ENCODE results near the gene ZNF362. TPM values are rescaled to one million over a fixed set of nuclear protein-coding genes. Genes with fewer than 3 reads are reported as not detected.

Gene ZNF362
- total and polyA plus RNA-seq, 2 of the 13 experiments (the other 11 are each of a cell fraction or from before 2014, with no cell fraction given), result 8.3 to 14.2 TPM

DNA sequence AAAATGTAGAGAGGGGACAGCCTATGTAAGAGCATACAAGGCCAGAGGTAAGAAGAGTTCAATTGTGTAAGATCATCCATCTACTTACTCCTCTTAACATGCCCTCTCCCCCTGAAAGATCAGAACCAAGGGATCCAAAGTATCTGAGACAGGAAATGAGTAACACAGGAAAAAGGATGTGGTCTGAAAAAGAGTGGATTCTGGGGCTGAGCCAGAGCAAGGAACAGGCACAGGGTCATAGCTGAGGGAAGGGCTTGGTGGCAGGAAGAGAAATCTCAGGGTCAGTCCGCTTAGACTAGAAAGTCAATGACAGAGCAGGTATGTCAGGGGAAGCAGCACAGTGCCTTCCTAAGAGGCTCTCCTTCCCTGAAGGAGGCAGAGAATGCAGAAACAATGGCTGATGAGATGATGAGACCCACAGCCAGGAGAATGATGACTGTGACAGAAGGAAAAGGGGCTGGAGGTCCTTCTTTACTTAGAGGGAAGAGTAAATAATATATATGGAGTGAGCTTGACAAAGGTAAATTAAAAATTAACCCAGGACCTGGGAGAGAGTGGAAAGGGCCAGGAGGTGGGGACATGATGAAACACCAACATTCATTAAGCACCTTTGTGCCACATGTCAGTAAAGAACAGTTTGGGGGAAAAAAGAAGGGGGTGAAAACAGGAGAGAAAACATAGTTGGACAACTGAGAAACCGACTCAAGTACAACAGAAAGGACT, 90.8 kb downstream of the ZNF362 start (continued):
- TF ChIP-seq, protein P1, sequence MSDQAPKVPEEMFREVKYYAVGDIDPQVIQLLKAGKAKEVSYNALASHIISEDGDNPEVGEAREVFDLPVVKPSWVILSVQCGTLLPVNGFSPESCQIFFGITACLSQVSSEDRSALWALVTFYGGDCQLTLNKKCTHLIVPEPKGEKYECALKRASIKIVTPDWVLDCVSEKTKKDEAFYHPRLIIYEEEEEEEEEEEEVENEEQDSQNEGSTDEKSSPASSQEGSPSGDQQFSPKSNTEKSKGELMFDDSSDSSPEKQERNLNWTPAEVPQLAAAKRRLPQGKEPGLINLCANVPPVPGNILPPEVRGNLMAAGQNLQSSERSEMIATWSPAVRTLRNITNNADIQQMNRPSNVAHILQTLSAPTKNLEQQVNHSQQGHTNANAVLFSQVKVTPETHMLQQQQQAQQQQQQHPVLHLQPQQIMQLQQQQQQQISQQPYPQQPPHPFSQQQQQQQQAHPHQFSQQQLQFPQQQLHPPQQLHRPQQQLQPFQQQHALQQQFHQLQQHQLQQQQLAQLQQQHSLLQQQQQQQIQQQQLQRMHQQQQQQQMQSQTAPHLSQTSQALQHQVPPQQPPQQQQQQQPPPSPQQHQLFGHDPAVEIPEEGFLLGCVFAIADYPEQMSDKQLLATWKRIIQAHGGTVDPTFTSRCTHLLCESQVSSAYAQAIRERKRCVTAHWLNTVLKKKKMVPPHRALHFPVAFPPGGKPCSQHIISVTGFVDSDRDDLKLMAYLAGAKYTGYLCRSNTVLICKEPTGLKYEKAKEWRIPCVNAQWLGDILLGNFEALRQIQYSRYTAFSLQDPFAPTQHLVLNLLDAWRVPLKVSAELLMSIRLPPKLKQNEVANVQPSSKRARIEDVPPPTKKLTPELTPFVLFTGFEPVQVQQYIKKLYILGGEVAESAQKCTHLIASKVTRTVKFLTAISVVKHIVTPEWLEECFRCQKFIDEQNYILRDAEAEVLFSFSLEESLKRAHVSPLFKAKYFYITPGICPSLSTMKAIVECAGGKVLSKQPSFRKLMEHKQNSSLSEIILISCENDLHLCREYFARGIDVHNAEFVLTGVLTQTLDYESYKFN (CRISPR knock-in tag; conservative IDR thresholded peaks at IDR 0.05), result peak; percentile 90
- TF ChIP-seq TP53 (CRISPR knock-in tag; conservative IDR thresholded peaks at IDR 0.05) (no peak), ZMYM4 (CRISPR knock-in tag; IDR thresholded peaks at IDR 0.05) (no peak), MYNN (CRISPR knock-in tag; IDR thresholded peaks at IDR 0.05; ENCODE audit: low read depth) (no peak), PLRG1 (conservative IDR thresholded peaks at IDR 0.05) (no peak), ZNF33A (CRISPR knock-in tag; IDR thresholded peaks at IDR 0.05; ENCODE audit: borderline replicate concordance) (no peak), RARG (CRISPR knock-in tag; IDR thresholded peaks at IDR 0.05; ENCODE audit: low read depth) (no peak), PPARG (CRISPR knock-in tag; conservative IDR thresholded peaks at IDR 0.05) (peak; percentile 69), ZNF224 (CRISPR knock-in tag; IDR thresholded peaks at IDR 0.05) (no peak), CAMTA2 (CRISPR knock-in tag; IDR thresholded peaks at IDR 0.05; ENCODE audit: borderline replicate concordance) (no peak), ZNF678 (CRISPR knock-in tag; IDR thresholded peaks at IDR 0.05) (no peak), PITX1 (CRISPR knock-in tag; IDR thresholded peaks at IDR 0.05) (0 out of 2 replicates have a peak, but pooled peaks have one; percentile 17)
- TF ChIP-seq, protein P2, sequence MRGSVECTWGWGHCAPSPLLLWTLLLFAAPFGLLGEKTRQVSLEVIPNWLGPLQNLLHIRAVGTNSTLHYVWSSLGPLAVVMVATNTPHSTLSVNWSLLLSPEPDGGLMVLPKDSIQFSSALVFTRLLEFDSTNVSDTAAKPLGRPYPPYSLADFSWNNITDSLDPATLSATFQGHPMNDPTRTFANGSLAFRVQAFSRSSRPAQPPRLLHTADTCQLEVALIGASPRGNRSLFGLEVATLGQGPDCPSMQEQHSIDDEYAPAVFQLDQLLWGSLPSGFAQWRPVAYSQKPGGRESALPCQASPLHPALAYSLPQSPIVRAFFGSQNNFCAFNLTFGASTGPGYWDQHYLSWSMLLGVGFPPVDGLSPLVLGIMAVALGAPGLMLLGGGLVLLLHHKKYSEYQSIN (CRISPR knock-in tag; IDR thresholded peaks at IDR 0.05; ENCODE audit: borderline replicate concordance), result no peak
- TF ChIP-seq, protein P3, sequence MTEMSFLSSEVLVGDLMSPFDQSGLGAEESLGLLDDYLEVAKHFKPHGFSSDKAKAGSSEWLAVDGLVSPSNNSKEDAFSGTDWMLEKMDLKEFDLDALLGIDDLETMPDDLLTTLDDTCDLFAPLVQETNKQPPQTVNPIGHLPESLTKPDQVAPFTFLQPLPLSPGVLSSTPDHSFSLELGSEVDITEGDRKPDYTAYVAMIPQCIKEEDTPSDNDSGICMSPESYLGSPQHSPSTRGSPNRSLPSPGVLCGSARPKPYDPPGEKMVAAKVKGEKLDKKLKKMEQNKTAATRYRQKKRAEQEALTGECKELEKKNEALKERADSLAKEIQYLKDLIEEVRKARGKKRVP (CRISPR knock-in tag; IDR thresholded peaks at IDR 0.05), result peak in 1 of 2 experiments; percentile 95; a peak in 2 of 4 replicates
- TF ChIP-seq, protein P4, sequence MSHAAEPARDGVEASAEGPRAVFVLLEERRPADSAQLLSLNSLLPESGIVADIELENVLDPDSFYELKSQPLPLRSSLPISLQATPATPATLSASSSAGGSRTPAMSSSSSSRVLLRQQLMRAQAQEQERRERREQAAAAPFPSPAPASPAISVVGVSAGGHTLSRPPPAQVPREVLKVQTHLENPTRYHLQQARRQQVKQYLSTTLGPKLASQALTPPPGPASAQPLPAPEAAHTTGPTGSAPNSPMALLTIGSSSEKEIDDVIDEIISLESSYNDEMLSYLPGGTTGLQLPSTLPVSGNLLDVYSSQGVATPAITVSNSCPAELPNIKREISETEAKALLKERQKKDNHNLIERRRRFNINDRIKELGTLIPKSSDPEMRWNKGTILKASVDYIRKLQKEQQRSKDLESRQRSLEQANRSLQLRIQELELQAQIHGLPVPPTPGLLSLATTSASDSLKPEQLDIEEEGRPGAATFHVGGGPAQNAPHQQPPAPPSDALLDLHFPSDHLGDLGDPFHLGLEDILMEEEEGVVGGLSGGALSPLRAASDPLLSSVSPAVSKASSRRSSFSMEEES (CRISPR knock-in tag; IDR thresholded peaks at IDR 0.05), result peak; percentile 14; the same call in 1 of the 2 replicates
- TF ChIP-seq, protein P5, sequence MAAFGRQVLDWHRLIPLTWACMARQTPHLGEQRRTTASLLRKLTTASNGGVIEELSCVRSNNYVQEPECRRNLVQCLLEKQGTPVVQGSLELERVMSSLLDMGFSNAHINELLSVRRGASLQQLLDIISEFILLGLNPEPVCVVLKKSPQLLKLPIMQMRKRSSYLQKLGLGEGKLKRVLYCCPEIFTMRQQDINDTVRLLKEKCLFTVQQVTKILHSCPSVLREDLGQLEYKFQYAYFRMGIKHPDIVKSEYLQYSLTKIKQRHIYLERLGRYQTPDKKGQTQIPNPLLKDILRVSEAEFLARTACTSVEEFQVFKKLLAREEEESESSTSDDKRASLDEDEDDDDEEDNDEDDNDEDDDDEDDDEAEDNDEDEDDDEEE (CRISPR knock-in tag; IDR thresholded peaks at IDR 0.05), result no peak
- TF ChIP-seq, protein P6, sequence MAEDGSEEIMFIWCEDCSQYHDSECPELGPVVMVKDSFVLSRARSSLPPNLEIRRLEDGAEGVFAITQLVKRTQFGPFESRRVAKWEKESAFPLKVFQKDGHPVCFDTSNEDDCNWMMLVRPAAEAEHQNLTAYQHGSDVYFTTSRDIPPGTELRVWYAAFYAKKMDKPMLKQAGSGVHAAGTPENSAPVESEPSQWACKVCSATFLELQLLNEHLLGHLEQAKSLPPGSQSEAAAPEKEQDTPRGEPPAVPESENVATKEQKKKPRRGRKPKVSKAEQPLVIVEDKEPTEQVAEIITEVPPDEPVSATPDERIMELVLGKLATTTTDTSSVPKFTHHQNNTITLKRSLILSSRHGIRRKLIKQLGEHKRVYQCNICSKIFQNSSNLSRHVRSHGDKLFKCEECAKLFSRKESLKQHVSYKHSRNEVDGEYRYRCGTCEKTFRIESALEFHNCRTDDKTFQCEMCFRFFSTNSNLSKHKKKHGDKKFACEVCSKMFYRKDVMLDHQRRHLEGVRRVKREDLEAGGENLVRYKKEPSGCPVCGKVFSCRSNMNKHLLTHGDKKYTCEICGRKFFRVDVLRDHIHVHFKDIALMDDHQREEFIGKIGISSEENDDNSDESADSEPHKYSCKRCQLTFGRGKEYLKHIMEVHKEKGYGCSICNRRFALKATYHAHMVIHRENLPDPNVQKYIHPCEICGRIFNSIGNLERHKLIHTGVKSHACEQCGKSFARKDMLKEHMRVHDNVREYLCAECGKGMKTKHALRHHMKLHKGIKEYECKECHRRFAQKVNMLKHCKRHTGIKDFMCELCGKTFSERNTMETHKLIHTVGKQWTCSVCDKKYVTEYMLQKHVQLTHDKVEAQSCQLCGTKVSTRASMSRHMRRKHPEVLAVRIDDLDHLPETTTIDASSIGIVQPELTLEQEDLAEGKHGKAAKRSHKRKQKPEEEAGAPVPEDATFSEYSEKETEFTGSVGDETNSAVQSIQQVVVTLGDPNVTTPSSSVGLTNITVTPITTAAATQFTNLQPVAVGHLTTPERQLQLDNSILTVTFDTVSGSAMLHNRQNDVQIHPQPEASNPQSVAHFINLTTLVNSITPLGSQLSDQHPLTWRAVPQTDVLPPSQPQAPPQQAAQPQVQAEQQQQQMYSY (CRISPR knock-in tag; IDR thresholded peaks at IDR 0.05), result no peak

Measured in HepG2 (cell line).